KG1 (cell line): ENCODE measurements around the gene TDRD3.
"Not testable (repeated sequence)": the region's sequence is repeated elsewhere in the genome, so short reads cannot be mapped to it uniquely, and the experiment has no call there.

ENCODE experiments used
- DNase-seq: peaks from one replicate; lab custom pipeline; 2025; lab: John Stamatoyannopoulos, UW

TDRD3 gene

GRCh38 chr13:60396783-60397703, at the start of gene TDRD3:
TSS of gene TDRD3 (plus strand) at chr13:60397220. CDS start at chr13:60397365, 145 bp downstream.
- peak; percentile 74 for DNase-seq

- DNase-seq: no peak
These were observed 49.3 kb upstream of the TDRD3 start for GRCh38 chr13:60347690-60348089.

GRCh38 chr13:60348097-60348496, 48.9 kb upstream of the TDRD3 start:
- no peak for DNase-seq

DNA sequence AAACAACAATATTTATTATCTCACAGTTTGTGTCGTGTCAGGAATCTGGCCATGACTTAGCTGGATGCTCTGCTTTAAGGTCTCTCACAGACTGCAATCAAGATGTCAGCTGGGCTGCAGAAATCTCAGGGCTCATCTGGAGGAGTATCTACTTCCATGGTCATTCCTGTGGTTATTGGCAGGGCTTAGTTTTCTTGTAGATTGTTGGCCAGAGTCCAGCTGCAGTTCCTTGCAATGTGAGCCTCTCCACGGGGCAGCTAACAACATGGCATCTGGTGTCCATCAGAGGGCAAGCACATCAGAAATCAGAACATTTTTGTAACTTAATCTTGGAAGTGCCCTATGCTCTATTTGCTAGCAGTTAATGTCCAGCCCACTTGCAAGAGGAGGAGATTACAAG, 45.7 kb upstream of the TDRD3 start:
- DNase-seq: no peak

DNA sequence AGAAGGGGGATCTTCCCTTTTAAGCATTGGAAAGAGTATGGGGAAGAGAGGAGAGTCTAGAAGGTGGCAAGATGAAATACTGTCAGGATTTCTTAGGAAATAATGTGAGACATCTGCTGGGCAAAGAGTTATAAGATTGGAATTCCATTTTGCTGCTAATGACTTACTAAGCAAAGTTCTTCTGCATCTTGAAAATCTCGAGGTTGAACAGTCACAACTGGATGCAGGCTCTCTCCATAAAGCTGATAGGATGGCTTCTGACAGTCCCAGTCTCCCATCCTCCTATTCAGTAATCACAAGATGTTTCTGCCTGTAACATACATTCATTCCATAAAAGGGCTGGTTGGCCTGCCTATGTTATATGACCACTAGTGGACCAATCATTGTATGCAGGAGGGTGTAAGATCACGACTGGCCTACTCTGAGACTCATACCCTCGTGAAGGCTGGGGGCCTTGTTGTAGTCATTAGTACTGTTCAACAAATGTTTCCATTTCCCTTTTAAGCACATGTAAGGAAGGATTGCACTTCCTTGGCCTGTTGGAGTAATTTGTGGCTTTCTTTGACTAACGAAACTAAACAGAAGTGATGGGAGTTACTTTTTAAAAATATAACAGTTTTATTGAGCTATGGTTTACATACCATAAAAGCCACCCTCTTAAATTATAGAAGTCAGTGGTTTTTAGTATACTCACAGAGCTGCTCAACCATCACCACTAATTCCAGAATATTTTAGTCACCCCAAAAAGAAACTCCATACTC, 45.0 kb upstream of the TDRD3 start:
- no peak for DNase-seq

DNA sequence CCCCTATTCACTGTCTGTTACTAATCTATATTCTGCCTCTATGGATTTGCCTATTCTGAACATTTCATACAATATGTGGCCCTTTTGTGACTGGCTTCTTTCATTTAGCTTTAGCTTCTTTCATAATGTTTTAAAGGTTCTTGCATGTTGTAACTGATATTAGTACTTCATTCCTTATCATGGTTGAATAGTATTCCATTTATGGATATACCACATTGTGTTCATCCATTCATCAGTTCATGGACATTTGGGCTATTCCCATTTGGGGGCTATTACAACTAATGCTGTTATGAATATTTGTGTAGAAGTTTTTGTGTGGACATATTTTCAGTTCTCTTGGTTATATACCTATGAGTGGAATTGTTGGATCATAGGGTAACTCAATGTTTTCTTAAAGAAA, 44.4 kb upstream of the TDRD3 start:
- no peak for DNase-seq

DNA sequence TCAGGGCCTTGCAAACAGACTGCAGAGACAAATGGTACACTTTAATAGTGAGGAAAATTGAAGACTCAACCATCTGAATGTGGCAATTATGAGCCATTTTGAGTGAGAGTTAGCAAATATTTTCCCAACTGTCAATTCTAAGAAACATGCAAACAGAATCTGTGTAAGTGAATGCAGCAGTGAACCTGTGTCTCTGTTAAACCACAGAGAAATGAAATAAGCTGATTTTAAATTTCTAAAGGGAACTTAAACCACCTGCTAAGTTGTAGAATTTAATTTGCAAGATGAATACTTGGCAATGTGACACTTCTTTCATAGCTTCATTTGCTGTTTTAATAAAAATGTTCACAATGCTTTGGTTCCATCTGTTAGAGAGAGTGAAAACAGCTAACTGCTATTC, 42.0 kb upstream of the TDRD3 start:
- DNase-seq: no peak

DNA sequence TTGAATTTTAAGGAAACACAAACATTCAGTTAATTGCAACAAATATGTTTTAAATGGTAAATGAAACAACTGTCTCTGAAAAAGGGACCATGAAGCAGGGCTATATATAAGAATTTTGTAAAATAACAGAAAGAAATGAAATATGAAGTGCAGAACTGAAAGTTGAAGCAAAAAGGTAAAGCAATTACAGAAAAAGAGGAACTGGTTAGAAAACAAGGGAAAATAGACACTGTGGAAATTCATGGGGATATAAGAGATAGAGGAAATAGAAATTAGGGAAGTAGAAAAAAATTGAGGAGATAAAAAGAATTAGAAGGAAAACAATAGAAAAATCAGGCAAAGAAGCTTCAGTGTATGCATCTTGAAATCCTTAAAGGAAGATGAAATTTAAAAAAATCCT, 40.0 kb upstream of the TDRD3 start:
- DNase-seq: no peak

DNA sequence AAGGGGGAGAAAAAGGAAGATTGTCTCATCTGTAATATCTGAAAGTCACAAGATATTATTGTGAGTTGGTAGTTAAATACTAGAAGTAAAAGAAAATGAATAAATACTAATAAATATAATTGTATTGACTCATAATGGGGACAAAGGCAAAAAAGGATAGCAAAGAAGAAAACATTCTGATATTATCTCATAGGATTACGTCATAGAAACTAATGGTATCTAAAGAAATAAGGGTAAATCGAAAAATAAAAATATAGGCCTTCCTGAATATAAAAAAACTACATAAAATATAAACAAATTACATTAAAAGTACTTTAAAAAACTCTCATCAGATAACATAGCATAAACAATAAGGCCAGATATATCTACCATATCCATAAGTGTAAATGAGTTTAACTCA, 38.6 kb upstream of the TDRD3 start:
- DNase-seq: no peak

DNA sequence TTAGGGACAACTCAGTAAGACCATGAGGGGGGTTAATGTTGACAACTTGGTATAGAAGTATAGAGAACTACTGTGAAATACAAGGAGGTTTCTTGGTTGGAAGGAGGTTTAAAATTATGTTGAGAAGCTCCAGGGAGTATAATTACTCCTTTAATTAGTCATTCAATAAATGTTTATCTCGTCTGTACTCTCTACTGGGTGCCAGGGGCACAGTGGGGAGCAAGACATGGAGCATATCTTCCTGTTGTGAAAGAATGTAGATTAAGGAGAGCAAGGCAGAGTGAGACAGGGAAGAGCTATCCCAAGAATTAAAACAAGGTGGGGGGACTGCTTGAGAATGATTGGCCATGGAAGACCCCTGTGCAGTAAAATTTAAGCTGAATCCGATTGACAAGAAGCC, 33.7 kb upstream of the TDRD3 start:
- DNase-seq: no peak

DNA sequence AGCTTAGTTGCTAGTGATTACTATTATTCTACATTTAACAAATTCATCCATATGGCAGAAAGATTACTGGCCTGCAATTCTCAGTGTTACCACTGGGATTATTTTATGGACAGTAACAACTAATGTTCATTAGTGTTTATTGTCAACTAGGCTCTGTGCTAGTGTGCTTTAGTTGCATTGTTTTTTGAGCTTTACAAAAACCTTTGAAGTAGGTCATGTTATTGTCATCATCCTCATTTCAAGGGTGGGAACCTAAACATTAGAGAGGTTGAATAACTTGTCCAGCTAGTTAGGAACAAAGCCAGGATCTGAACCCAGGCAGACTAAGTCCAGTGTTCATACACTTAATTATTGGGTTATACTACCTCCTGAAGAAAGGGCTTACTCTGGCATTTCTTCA, 27.8 kb upstream of the TDRD3 start:
- no peak for DNase-seq

GRCh38 chr13:60370343-60370742, 26.7 kb upstream of the TDRD3 start:
- no peak for DNase-seq

GRCh38 chr13:60372141-60372540, 24.9 kb upstream of the TDRD3 start:
- DNase-seq: no peak

- DNase-seq: not testable (repeated sequence)
These were observed 17.7 kb upstream of the TDRD3 start for GRCh38 chr13:60379282-60379681.

GRCh38 chr13:60379837-60380565, 17.0 kb upstream of the TDRD3 start:
- DNase-seq: no peak

DNA sequence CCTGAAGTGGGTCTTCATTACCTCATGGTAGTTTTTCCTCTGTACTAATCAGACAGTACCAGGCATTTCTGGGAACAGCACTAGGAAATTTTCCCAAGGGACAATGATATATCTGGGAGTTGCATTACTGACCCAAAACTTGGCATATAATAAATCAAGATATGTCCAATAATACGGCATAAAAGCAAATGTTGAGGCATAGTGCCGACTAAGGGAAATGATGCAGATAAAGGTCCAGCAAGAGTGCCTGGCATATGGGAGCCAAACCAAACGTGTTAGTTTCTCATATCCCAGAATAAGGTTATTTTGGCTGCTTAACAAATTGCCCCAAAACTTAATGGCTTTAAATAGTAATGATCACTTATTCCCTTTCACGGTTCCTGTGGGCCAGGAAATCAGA, 12.1 kb upstream of the TDRD3 start:
- DNase-seq: no peak

GRCh38 chr13:60386250-60386649, 10.8 kb upstream of the TDRD3 start:
- no peak for DNase-seq

DNA sequence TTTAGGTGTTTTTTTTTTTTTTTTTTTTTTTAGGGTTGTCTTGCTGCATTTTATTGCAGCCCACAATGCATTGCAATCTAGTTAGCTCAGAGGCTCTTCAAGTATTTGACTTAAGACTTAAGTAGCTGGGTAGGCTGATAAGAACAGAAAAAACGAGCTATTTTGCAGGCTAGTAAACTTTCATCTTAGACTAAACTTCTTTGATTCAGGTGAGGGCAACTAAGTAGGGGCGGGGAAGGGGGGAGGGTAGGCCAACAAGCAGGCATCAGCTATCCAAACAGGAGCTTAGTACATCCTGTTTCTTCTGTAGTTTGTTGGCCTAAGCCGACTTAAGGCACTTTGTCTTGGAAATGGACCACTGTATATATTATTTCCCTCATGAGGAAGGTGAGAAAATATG, 4.9 kb upstream of the TDRD3 start:
- no peak for DNase-seq

DNA sequence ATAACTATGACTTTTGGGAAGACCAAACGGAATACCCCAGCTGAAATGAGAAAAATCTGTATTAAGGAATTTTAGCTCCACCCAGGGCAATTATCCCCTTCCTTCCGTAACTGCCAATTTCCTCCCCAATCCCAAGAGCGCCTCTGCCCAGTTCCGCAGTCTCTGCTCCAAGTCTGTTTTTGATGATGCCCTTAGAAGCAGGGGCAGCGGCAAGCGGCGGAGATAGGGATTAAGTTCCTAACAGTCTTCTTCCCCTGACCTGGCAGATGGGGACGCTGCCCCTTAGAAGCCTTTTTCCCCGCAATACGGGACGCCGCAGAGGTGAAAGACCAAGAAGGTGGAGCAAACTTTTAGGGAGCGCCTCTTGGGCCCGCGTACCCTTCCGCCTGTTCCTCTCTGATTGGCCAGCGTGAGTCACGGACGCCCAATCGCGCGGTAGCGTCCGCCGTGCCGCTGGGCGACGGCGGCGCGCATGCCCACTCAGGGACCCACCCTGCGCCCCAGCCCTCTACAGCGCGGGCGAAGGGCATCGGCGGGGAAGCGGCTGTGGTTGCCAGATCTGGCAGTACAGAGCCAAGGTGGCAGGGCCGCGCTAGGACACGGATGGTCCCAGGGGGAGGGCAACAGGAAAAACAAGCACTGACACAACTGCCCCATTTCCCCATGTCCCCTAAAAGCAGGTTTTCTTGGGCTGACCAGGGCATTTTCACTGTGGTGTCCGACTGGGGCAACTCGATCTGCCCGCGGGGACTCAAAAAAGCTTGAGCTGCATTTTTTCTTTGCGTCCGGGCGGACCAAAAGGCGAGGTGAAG, 843 bp upstream of the TDRD3 start:
- peak; percentile 90 for DNase-seq

GRCh38 chr13:60397704-60398378, 821 bp downstream of the TDRD3 start:
- DNase-seq: no peak

GRCh38 chr13:60398379-60398891, 1.4 kb downstream of the TDRD3 start:
- DNase-seq: peak; percentile 75
